NB4 (cell line): ENCODE results near the gene TXNDC2.
"Not testable (repeated sequence)": the region's sequence is repeated elsewhere in the genome, so short reads cannot be mapped to it uniquely, and the experiment has no call there.

Experiments
- DNase-seq: peaks from one replicate; pipeline ENCODE4 v3.0.0; 2010; ENCODE audit warnings: low read depth
- H3K4me3 ChIP-seq: one replicate; pipeline ENCODE4 v1.5.1; 2011; ENCODE audit warnings: mild to moderate bottlenecking, low read depth, low read length, moderate library complexity
- MAX ChIP-seq: IDR thresholded peaks from 2 replicates; pipeline ENCODE4 v1.6.1; 2011; ENCODE audit warnings: low read depth, low read length
- MYC ChIP-seq: IDR thresholded peaks from 2 replicates; pipeline ENCODE4 v1.6.1; 2011; ENCODE audit warnings: low read depth, low read length
- POLR2A ChIP-seq: IDR thresholded peaks from 2 replicates; pipeline ENCODE4 v1.6.1; 2011; ENCODE audit warnings: mild to moderate bottlenecking; ENCODE audit not compliant: insufficient read length; ENCODE audit errors: extremely low read depth
- TF ChIP-seq, protein P1 (sequence below): IDR thresholded peaks from one replicate; pipeline ENCODE4 v1.5.1; 2012; ENCODE audit warnings: low read depth, low read length

Gene TXNDC2

GRCh38 chr18:9894454-9895068 is 8.8 kb downstream of the TXNDC2 start:
- H3K4me3 ChIP-seq, result no peak overlapping the region
- TF ChIP-seq MYC (no peak), MAX (no peak), POLR2A (no peak)
- TF ChIP-seq, protein P1, sequence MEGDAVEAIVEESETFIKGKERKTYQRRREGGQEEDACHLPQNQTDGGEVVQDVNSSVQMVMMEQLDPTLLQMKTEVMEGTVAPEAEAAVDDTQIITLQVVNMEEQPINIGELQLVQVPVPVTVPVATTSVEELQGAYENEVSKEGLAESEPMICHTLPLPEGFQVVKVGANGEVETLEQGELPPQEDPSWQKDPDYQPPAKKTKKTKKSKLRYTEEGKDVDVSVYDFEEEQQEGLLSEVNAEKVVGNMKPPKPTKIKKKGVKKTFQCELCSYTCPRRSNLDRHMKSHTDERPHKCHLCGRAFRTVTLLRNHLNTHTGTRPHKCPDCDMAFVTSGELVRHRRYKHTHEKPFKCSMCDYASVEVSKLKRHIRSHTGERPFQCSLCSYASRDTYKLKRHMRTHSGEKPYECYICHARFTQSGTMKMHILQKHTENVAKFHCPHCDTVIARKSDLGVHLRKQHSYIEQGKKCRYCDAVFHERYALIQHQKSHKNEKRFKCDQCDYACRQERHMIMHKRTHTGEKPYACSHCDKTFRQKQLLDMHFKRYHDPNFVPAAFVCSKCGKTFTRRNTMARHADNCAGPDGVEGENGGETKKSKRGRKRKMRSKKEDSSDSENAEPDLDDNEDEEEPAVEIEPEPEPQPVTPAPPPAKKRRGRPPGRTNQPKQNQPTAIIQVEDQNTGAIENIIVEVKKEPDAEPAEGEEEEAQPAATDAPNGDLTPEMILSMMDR, result no peak
- DNase-seq, result no peak

DNA sequence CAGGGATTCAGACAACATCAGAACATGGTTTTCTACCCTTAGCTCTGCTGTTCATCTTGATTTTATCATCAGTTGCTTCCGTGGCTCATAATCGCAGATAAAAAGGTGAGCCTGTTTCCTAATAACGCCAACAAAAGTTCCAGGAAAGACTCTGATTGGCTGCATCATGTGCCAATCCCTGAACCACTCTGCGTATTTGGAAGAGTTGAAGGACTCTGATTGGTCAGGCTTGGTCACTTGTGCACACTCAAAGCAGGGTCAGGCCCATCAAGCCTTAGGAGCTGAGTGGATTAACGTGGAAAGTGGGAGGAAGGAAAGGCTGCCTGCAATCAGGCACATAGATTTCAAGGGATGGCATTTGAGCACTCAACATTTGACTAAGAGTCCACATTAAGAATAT is 11.4 kb downstream of the TXNDC2 start:
- H3K4me3 ChIP-seq, result no peak overlapping the region
- TF ChIP-seq POLR2A (no peak), MYC (no peak), MAX (no peak)
- DNase-seq, result no peak

GRCh38 chr18:9897787-9898291 is 12.1 kb downstream of the TXNDC2 start:
- not testable (repeated sequence) for H3K4me3 ChIP-seq, DNase-seq

DNA sequence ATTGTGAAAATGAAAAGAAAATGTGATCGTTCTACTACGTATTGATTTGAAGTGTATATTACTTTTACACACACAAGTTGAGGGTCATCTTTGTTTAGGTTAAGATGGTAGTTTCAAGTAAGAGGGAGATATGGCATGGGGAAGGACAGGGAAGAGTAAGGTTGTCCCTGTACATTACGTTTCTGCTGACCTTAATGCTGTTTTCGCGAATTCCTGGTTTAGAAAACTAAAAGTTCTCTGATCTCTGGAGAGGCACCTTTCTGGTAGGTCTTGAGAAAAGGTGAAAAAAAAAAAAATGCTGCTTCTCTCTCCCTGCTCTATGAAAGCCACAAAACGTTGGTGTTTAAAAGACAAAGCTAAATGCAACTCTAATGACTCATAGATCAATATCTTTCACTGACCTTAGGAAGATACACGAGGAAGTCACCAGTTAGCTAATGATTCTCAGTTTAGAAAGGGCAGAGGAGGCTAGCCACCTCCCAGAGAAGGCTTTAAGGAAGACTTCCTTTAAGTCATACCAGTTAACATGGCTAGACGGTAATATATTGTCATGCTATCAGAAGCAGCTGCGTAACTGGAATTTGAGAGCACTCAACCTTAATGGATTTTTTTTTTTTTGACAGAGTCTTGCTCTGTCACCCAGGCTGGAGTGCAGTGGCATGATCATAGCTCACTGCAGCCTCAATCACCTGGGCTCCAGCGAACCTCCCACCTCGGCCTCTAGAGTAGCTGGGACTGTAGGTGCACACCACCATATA is 13.2 kb downstream of the TXNDC2 start:
- H3K4me3 ChIP-seq, result no peak overlapping the region
- peak; percentile 92 for DNase-seq
- TF ChIP-seq MAX, result no peak
- no peak for TF ChIP-seq POLR2A

DNA sequence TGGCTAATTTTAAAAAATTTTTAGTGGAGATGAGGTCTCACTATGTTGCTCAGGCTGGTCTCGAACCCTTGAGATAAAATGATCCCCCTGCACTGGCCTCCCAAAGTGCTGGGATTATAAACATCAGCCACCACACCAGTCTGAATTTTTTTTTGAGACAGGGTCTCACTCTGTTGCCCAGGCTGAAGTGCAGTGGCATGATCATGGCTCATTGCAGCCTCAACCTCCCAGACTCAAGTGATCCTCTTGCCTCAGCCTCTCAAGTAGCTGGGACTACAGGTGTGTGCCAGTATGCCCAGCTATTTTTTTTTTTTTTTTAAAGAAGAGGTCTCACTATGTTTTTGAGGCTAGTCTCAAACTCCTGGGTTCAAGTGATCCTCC is 13.8 kb downstream of the TXNDC2 start:
- DNase-seq, H3K4me3 ChIP-seq: not testable (repeated sequence)

GRCh38 chr18:9900699-9901098 is 14.9 kb downstream of the TXNDC2 start:
- no peak for TF ChIP-seq POLR2A
- TF ChIP-seq, protein P1, result no peak
- no peak for TF ChIP-seq MAX
- TF ChIP-seq MYC, result no peak
- H3K4me3 ChIP-seq, result no peak overlapping the region
- no peak for DNase-seq

DNA sequence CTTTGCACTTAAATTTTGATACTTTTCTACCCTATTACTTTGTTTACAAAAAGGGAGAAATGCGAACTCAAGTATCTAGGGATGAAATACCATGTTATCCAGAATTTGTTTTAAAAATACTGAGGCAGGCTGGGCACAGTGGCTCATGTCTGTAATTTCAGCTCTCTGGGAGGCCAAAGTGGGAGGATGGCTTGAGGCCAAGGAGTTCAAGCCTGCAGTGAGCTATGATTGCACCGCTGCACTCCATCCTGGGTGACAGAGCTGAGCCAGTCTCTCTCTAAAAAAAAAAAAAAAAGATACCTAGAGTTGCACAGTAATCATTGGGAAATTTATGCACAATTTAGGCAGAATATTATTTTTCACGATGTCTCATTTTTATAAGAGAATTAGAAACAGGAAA is 15.6 kb downstream of the TXNDC2 start:
- TF ChIP-seq MYC, result no peak
- DNase-seq, result no peak
- no peak overlapping the region for H3K4me3 ChIP-seq

- DNase-seq, H3K4me3 ChIP-seq: not testable (repeated sequence)
These were observed 16.5 kb downstream of the TXNDC2 start for GRCh38 chr18:9902264-9902663.

- H3K4me3 ChIP-seq, result no peak overlapping the region
- TF ChIP-seq MAX (no peak), POLR2A (no peak), MYC (no peak)
- TF ChIP-seq, protein P1, result no peak
- DNase-seq, result no peak
These were observed 17.1 kb downstream of the TXNDC2 start for GRCh38 chr18:9902832-9903231.
